ENCODE measurements around the gene USH2A. TPM values are rescaled to one million over a fixed set of nuclear protein-coding genes. Genes with fewer than 3 reads are reported as not detected.
A peak's percentile ranks its signal among the peaks of the same experiment; 100 is the strongest.

USH2A gene
- total and polyA plus RNA-seq, 8 donors: 0.03 to 0.28 (median 0.06) TPM

- 34 to 38% methylated on average over 6 of the region's 6 CpGs for WGBS, 2 donors
- DNase-seq: no peak
These were observed 577.9 kb downstream of the USH2A start for GRCh38 chr1:215845234-215845891.

GRCh38 chr1:215844777-215845176 lies 578.5 kb downstream of the USH2A start:
- no peak for TF ChIP-seq CTCF (IDR thresholded peaks at IDR 0.05)
- H3K9me3 ChIP-seq: no peaks in the 10 kb centered on the region
- H3K27ac ChIP-seq: no peak overlapping the region
- intact Hi-C loops (cut with DNase I): no loop called here
- H3K27me3 ChIP-seq: no peaks in the 10 kb centered on the region
- FAIRE-seq: no peak
- no peaks in the 10 kb centered on the region for H3K4me1 ChIP-seq
- DNase-seq: no peak
- ATAC-seq: no peak
- WGBS, 2 donors: 60 to 76% methylated on average over 2 of the region's 2 CpGs
- no peak overlapping the region for H3K4me3 ChIP-seq
- no peaks in the 10 kb centered on the region for H3K36me3 ChIP-seq

More at GRCh38 chr1:215845234-215845891, 577.9 kb downstream of the USH2A start:
- ATAC-seq (peak in 1 of 4 donors; percentile 49), FAIRE-seq (no peak)
- H3K27ac ChIP-seq: no peak overlapping the region
- H3K36me3 ChIP-seq: no peaks in the 10 kb centered on the region
- H3K4me3 ChIP-seq: no peak overlapping the region
- H3K4me1 ChIP-seq: no peaks in the 10 kb centered on the region
- H3K9me3 ChIP-seq: no peaks in the 10 kb centered on the region
- intact Hi-C loops (cut with DNase I): no loop called here
- TF ChIP-seq CTCF (IDR thresholded peaks at IDR 0.05): no peak
- H3K27me3 ChIP-seq: no peaks in the 10 kb centered on the region

- WGBS, 2 donors: 54 to 55% methylated on average over 4 of the region's 4 CpGs
- FAIRE-seq: no peak
These were observed 579.0 kb downstream of the USH2A start for GRCh38 chr1:215844266-215844665.

GRCh38 chr1:215842905-215843304 lies 580.3 kb downstream of the USH2A start:
- ATAC-seq: no peak
- no peak overlapping the region for H3K4me3 ChIP-seq
- H3K9me3 ChIP-seq: no peaks in the 10 kb centered on the region
- DNase-seq: no peak
- no peak overlapping the region for H3K27ac ChIP-seq
- no peaks in the 10 kb centered on the region for H3K27me3 ChIP-seq
- no peak for FAIRE-seq
- no peaks in the 10 kb centered on the region for H3K4me1 ChIP-seq
- TF ChIP-seq CTCF (IDR thresholded peaks at IDR 0.05): no peak
- WGBS, 2 donors: 41 to 72% methylated on average over 3 of the region's 3 CpGs
- intact Hi-C loops (cut with DNase I): no loop called here
- H3K36me3 ChIP-seq: no peaks in the 10 kb centered on the region

More at GRCh38 chr1:215844266-215844665, 579.0 kb downstream of the USH2A start:
- Histone ChIP-seq H3K36me3 (no peaks in the 10 kb centered on the region), H3K27ac (no peak overlapping the region), H3K4me3 (no peak overlapping the region), H3K4me1 (no peaks in the 10 kb centered on the region), H3K9me3 (no peaks in the 10 kb centered on the region), H3K27me3 (no peaks in the 10 kb centered on the region)
- DNase-seq: no peak
- TF ChIP-seq CTCF (IDR thresholded peaks at IDR 0.05): no peak
- intact Hi-C loops (cut with DNase I): no loop called here
- no peak for ATAC-seq

GRCh38 chr1:215835951-215836350 lies 587.3 kb downstream of the USH2A start:
- FAIRE-seq (no peak), ATAC-seq (no peak), DNase-seq (no peak)
- H3K27me3 ChIP-seq: no peaks in the 10 kb centered on the region
- no peak overlapping the region for H3K4me3 ChIP-seq
- no peak for TF ChIP-seq CTCF (IDR thresholded peaks at IDR 0.05)
- H3K9me3 ChIP-seq: no peaks in the 10 kb centered on the region
- H3K4me1 ChIP-seq: no peaks in the 10 kb centered on the region
- intact Hi-C loops (cut with DNase I): no loop called here
- WGBS, 2 donors: 58 to 80% methylated on average over 2 of the region's 2 CpGs
- H3K36me3 ChIP-seq: no peaks in the 10 kb centered on the region
- H3K27ac ChIP-seq: no peak overlapping the region

Data from pancreas (tissue), 10 donors.